Activated gamma-delta T cell (primary cell): ENCODE measurements around the gene NREP.
A peak's percentile ranks its signal among the peaks of the same experiment; 100 is the strongest.
"Not testable (repeated sequence)": the region's sequence is repeated elsewhere in the genome, so short reads cannot be mapped to it uniquely, and the experiment has no call there.

Experiments used
- DNase-seq: peaks from one replicate; lab custom pipeline; 2025; lab: John Stamatoyannopoulos, UW

Gene NREP

GRCh38 chr5:111739416-111739815 is 17.6 kb downstream of the NREP start:
- no peak for DNase-seq

- no peak for DNase-seq
Measured at GRCh38 chr5:111738118-111738517, 18.9 kb downstream of the NREP start.

- DNase-seq = no peak
Measured at GRCh38 chr5:111737716-111738115, 19.3 kb downstream of the NREP start.

- DNase-seq = no peak
Measured at GRCh38 chr5:111735583-111736270, 21.3 kb downstream of the NREP start.

DNA sequence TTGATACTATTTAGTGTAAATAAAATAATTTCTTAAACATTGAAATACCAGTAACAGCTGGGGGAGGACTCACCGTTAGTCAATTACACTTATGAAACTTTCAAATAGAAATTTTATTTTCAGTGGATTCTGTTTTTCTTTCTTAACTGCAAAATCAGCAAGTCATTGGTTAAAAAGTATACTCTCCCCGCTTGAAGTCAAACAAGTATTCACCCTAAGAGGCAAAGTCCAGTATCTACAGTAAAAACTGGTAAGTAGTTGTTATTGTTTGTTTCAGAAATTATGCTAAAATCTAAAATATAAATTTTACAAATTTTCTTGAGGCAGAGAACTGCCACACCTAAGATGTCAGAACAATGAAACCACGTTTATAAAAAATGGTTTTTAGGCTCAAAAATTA is 22.4 kb downstream of the NREP start:
- DNase-seq = no peak

DNA sequence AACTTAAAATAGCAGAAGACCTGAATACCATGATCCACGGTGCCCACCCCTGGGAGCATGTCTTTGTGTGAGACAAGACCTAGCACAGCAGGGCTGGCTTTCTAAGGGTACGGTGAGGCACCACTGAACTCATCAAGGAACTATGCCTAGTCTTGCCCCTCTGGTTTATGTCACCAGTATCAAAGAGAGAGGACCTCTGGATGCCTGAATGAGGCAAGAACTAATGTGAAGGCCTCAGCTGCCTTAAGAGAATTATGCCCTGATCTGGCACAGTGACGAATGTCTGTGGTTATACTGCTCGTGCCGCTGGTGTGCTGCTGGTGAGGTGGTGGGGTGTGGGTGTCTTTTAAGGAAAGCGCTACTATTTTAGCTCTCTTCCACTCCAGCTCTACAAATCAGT is 23.0 kb downstream of the NREP start:
- no peak for DNase-seq

GRCh38 chr5:111733571-111733970 is 23.4 kb downstream of the NREP start:
- DNase-seq = no peak

DNA sequence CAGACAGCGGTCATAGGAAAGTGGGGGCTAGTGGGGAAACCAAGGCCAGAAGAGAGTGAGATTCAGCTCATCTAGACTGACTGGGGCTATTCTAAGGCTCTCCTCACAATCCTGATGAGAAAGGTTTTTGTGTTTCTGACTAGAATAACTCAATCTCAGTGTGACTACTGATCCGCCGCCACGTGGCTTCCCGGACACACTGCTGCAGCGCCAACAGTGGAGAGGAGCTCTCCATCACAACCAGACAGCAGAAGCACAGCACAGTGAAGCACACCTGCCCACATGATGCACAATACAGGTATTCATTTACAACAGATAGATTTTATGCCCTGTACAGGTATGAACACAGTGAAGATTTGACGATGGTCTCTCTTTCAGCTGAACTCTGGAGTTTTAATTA is 25.4 kb downstream of the NREP start:
- DNase-seq = peak; percentile 3

DNA sequence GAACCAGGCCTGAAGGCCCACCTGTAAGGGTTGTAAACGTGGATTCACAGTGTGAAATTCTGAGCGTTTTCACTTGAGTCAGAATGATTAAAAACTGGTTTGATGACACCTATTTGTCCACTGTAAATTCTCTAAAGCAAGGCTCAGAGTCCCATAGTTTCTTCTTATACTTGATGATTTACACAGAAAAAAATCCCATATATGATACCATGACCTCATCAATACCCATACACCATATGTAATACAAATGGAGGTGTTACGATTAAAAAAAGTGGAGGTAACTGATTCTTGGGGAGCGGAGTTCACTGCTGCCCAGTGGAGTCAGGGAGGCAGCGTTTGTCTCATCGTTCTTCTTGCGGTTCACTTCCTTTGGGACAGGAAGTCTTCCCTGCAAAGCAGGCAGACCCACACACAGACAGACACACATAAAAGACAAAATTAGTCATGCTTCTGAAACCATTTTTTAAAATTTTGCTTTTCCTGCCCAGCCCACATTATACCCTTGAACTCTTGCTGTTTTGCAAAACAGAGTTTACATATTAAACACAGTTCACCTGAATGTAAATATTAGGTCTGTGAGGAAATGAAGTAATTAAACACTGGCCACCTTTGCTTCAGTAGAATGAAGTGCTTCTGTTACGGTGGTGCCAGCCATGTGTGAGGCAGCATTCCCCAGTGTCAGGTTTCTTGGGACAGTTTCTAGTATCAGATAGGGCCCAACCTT is 26.2 kb downstream of the NREP start:
- no peak for DNase-seq

DNA sequence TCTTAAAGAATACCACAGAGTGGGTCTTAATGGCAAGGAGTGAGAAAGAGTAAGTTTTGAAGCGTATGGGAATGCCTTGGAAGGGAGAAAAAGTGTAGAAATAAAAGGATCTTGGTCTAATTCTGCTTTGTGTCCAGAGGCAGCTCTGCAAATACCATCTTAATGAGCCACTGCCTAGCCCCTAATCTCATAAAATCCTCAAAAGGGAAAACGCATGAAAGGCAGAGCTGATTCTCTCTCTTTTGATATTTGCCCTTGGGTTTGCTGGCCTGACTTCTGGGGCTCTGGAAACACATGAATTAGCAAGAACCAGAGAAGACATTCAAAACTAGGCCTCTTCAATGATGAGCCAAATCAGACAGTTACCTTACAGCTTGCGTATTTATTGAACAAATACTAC is 28.1 kb downstream of the NREP start:
- DNase-seq = no peak

DNA sequence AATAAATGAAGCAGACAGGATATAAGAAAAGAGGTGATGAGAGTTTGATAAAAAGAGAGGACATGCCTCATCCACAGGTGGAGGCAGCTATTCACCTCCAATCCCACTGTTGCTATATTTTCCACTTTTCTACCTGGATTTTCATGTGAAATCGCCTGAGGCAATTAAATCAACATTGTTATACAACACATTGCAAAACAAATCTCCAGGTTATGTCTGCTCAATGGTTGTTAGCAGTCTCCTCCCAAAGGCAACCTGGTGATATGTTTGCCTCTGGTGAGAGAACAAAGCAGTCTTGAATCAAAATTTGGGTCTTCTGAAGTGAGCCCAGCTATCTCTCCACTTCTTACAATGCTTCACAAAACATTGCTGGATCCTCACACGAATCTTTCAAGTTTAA is 30.0 kb downstream of the NREP start:
- no peak for DNase-seq

DNA sequence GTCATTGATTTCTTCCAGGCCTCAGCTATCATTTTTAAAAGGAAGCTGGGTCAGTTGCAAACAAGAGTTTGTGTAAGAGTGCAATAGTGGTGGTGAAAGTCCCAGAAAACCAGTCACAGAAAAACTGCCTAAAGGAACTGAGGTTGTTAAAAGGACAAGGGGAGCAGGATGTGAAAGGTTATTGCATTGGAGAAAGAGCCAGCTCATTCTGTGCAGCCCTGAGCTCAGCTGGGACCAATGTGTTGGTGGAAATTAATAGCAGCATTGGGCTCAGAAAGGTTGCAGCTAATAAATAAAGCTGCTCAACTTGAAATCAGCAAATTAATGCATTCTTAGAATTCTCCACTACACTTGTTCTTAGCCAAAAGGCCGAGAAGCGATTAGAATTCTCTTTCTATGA is 34.9 kb downstream of the NREP start:
- no peak for DNase-seq

- no peak for DNase-seq
Measured at GRCh38 chr5:111720333-111720890, 36.6 kb downstream of the NREP start.

DNA sequence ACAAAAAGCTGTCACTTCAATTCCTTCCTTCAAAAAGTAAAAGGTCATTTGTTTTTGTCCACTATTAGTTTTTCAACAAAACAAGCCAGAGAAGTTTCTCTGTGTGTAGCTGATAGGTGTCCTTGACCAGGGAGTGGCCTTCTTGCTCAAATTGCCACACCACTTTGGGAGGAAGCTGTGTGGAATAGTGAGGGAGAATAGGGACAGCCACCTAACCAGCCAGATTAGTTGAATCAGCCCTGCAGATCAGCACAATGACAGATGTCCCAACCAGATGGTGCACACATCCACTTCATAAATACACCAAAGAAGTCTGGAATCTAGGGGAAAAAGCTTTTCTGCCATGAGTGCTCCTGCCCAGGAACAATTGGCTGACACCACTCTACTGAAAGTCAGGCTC is 37.2 kb downstream of the NREP start:
- DNase-seq = no peak

DNA sequence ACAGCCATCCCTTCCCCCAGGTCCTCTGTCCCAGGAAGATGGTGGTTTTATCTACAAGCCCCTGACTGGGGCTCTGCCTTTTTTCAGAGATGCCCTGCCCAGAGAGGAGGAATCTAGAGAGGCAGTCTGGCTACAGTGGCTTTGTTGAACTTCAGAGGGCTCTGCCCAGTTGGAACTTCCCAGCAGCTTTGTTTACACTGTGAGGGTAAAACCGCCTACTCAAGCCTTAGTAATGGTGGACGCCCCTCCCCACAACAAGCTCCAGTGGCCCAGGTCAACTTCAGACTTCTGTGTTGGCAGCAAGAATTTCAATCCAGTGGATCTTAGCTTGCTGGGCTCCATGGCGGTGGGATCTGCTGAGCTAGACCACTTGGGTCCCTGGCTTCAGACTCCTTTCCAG is 40.2 kb downstream of the NREP start:
- DNase-seq = not testable (repeated sequence)

DNA sequence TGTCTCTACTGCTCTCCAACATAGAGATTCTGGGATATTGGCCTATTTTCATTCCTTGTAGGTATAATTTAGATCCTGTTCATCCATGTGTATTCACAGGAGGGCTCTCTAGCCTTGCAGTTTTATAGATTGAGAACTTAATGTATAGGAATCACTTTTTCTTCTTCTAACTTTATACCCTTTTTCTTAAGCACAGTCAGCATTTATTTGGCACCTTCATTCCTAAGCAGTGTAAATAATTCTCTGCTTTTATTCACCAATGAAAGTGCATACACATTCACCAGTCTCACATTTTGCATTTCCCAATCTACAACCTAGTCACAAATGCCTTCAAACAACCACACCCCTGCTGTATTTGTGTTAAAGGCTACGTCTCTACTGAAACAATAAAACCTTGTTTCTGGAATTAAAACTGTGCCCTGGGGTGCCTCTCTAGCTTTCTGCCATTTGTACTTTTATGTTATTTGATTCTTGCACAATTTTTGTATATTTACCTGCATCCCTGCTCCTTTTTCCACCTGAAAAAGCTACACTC is 49.3 kb downstream of the NREP start:
- DNase-seq = no peak

- DNase-seq = no peak
Measured at GRCh38 chr5:111706345-111706744, 50.6 kb downstream of the NREP start.

- DNase-seq = no peak
Measured at GRCh38 chr5:111704452-111705085, 52.4 kb downstream of the NREP start.

- DNase-seq = no peak
Measured at GRCh38 chr5:111703662-111704061, 53.3 kb downstream of the NREP start.

DNA sequence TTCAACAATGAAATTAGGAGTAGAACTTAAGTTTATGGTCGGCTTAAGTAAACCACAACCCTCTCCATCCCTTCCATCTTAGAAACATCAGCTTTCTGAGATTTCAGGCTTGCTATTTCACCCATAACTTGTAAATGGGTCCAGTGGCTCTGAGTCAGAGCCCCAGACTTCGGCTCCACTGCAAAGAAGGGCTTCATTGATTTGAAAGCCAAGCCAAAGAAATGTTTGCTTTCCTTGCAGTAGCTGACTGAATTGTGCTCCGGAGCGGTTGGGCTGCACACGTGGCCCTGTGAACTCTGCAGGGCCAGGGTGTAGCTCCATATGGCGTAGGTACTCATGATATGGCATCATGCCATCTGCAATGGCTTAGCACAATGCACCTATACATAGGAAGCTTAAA is 57.0 kb downstream of the NREP start:
- no peak for DNase-seq

- no peak for DNase-seq
Measured at GRCh38 chr5:111699324-111699723, 57.7 kb downstream of the NREP start.

- no peak for DNase-seq
Measured at GRCh38 chr5:111697881-111698757, 58.9 kb downstream of the NREP start.
